CD14-positive monocyte (primary cell): ENCODE results near the gene PRKAR1B. TPM values are rescaled to one million over a fixed set of nuclear protein-coding genes. Genes with fewer than 3 reads are reported as not detected.

ENCODE experiments used
- DNase-seq, 3 donors: peaks; one replicate each; pipeline ENCODE4 v3.0.0-alpha.2; 2011 to 2022
- H2AFZ ChIP-seq: 2 replicates; pipeline ENCODE4 v1.6.0; 2012; ENCODE audit warnings: mild to moderate bottlenecking, low read depth, low read length, inconsistent platforms; ENCODE audit not compliant: insufficient read depth, poor library complexity, severe bottlenecking
- H3K27ac ChIP-seq, 2 donors: 1 replicate in 1 of 2; 2 replicates in 1 of 2; pipeline ENCODE4 v1.5.1; 2012 to 2013; ENCODE audit warnings: low read length in 2 of 2, control low read depth in 1 of 2, inconsistent platforms in 1 of 2, low read depth in 1 of 2, mild to moderate bottlenecking in 1 of 2
- H3K27me3 ChIP-seq, 2 donors: one replicate each; pipeline versions ENCODE4 v1.6.0 to v1.6.1; 2011 to 2013; ENCODE audit warnings: low read length in 2 of 2; ENCODE audit not compliant: control insufficient read depth in 2 of 2, insufficient read depth in 2 of 2
- H3K36me3 ChIP-seq, 2 donors: replicated peaks in 1 of 2; 1 replicate in 1 of 2; 2 replicates in 1 of 2; pipeline versions ENCODE4 v1.5.1 to v1.6.1; 2012 to 2013; ENCODE audit warnings: low read length in 2 of 2, control low read depth in 1 of 2, inconsistent platforms in 1 of 2, mild to moderate bottlenecking in 1 of 2; ENCODE audit not compliant: insufficient read depth in 2 of 2, control insufficient read depth in 1 of 2
- H3K4me1 ChIP-seq, 2 donors: 1 replicate in 1 of 2; 2 replicates in 1 of 2; pipeline versions ENCODE4 v1.5.1 to v1.6.1; 2012 to 2013; ENCODE audit warnings: low read length in 2 of 2, control low read depth in 1 of 2, inconsistent platforms in 1 of 2, mild to moderate bottlenecking in 1 of 2, moderate library complexity in 1 of 2; ENCODE audit not compliant: insufficient read depth in 2 of 2, control insufficient read depth in 1 of 2
- H3K4me2 ChIP-seq: replicated peaks from 2 replicates; pipeline ENCODE3; 2012; ENCODE audit warnings: low read length, moderate library complexity, mild to moderate bottlenecking; ENCODE audit not compliant: poor library complexity, severe bottlenecking; ENCODE audit errors: extremely low read depth
- H3K4me3 ChIP-seq, 3 experiments: fragments of 200-600 bp in 1 of 3; sonication (generic) in 1 of 3; replicated peaks in 1 of 3; 1 replicate in 2 of 3; 2 replicates in 1 of 3; pipeline ENCODE4 v1.5.1; 2011 to 2013; ENCODE audit warnings: low read length in 3 of 3, mild to moderate bottlenecking in 3 of 3, control low read depth in 2 of 3, low read depth in 2 of 3, inconsistent platforms in 1 of 3, moderate library complexity in 1 of 3
- H3K79me2 ChIP-seq: 2 replicates; pipeline ENCODE4 v1.6.0; 2012; ENCODE audit warnings: mild to moderate bottlenecking, control low read depth, inconsistent platforms, low read length, moderate library complexity; ENCODE audit not compliant: insufficient read depth
- H3K9ac ChIP-seq: 2 replicates; pipeline ENCODE4 v1.6.0; 2017; ENCODE audit warnings: low read length, mild to moderate bottlenecking; ENCODE audit not compliant: insufficient read depth, poor library complexity, severe bottlenecking
- H3K9me3 ChIP-seq, 2 donors: replicated peaks in 1 of 2; 1 replicate in 1 of 2; 2 replicates in 1 of 2; pipeline versions ENCODE4 v1.5.1 to v1.6.1; 2012 to 2013; ENCODE audit warnings: low read length in 2 of 2, control low read depth in 1 of 2; ENCODE audit not compliant: control insufficient read depth in 1 of 2, insufficient read depth in 1 of 2
- H4K20me1 ChIP-seq: 2 replicates; pipeline ENCODE4 v1.6.0; 2012; ENCODE audit warnings: mild to moderate bottlenecking, low read length, control low read depth, moderate library complexity; ENCODE audit not compliant: insufficient read depth
- H3K27ac Mint-ChIP-seq, 7 donors: one replicate each; pipeline ENCODE4 v1.8.0; 2020; ENCODE audit warnings: mild to moderate bottlenecking in 7 of 7, mixed read lengths in 7 of 7, moderate library complexity in 6 of 7, inconsistent platforms in 2 of 7
- H3K27me3 Mint-ChIP-seq, 3 donors: one replicate each; pipeline ENCODE4 v1.8.0; 2021 to 2022; ENCODE audit warnings: low read depth in 3 of 3, mild to moderate bottlenecking in 3 of 3, mixed read lengths in 3 of 3, moderate library complexity in 3 of 3, inconsistent platforms in 1 of 3
- H3K36me3 Mint-ChIP-seq, 2 donors: one replicate each; pipeline ENCODE4 v1.8.0; 2020; ENCODE audit warnings: mixed read lengths in 2 of 2, inconsistent platforms in 1 of 2, mild to moderate bottlenecking in 1 of 2
- H3K4me1 Mint-ChIP-seq: one replicate; pipeline ENCODE4 v1.8.0; 2020; ENCODE audit warnings: mild to moderate bottlenecking, mixed read lengths
- H3K4me3 Mint-ChIP-seq, 2 donors: one replicate each; pipeline ENCODE4 v1.8.0; 2020; ENCODE audit warnings: mild to moderate bottlenecking in 2 of 2, mixed read lengths in 2 of 2, moderate library complexity in 1 of 2
- H3K9me3 Mint-ChIP-seq, 7 donors: one replicate each; pipeline ENCODE4 v1.8.0; 2020 to 2022; ENCODE audit warnings: mixed read lengths in 7 of 7, mild to moderate bottlenecking in 6 of 7, moderate library complexity in 6 of 7, inconsistent platforms in 2 of 7
- WGBS: methylation state at CpG from one replicate; pipeline ENCODE4 v1.1.5; 2013; ENCODE audit warnings: missing lambda C conversion rate; ENCODE audit not compliant: insufficient coverage; 5-methylcytosine and 5-hydroxymethylcytosine counted together
- intact Hi-C, 2 donors: fragments of 100-400 bp; cut with micrococcal nuclease; formaldehyde crosslinking; loops; one replicate each; pipeline versions ENCODE4 v1.15.0 to v1.15.1; 2023
- polyA plus RNA-seq, 3 donors: library from polyadenylated mRNA; depleted of rRNA in 1 of 3; unstranded in 2 of 3; stranded (reverse) in 1 of 3; fragments of 300-500 nt in 2 of 3; fragments of >200 nt in 1 of 3; fragmentation: Illumina TruSeq in 2 of 3; gene quantifications; 1 replicate in 2 of 3; 2 replicates in 1 of 3; pipeline ENCODE4 v1.2.3, GENCODE V29; 2012 to 2021
- TF ChIP-seq, protein P1 (sequence below): fragments of 200-600 bp; IDR thresholded peaks from one replicate; pipeline ENCODE4 v1.8.0; 2022; ENCODE audit warnings: antibody characterized with exemption, mild to moderate bottlenecking

Gene PRKAR1B
- polyA plus RNA-seq, 3 donors = 0.94 to 2.1 (median 1.1) TPM

DNA sequence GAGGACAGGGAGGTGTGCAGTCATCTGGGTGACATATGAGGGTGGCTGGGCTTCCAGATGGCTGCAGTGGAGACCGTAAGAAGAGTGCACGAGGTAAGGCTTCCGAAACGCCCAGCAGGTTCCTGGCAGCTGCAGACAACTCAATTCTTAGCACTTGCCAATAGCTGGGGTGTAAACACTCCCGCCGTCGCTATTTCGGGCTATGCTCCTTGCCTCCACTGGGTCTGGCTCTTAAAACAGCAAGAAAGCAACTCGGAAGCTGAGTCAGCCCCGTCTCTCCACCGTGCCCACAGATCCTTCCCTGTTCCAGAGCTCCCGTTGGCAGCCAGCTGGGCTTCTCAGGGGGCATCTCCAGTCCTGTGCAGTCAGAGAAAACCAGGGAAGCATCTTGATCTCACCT, 201.3 kb downstream of the PRKAR1B start:
- no peaks in the 10 kb centered on the region for H3K36me3 ChIP-seq
- H3K4me1 ChIP-seq = peaks cover 6 to 17% of the 10 kb centered on the region in 2 donors
- H3K36me3 Mint-ChIP-seq = no peaks in the 10 kb centered on the region
- no peak overlapping the region for H3K9ac ChIP-seq
- H3K4me3 ChIP-seq = no peak overlapping the region
- H3K27ac Mint-ChIP-seq = no peak overlapping the region
- H3K27me3 Mint-ChIP-seq = peaks cover 44 to 54% (median 52%) of the 10 kb centered on the region in 3 donors
- 90% methylated on average over 12 of the region's 12 CpGs for WGBS
- no peak overlapping the region for H3K27ac ChIP-seq
- H2AFZ ChIP-seq = no peak overlapping the region
- no peak for DNase-seq
- H3K9me3 ChIP-seq = peaks cover 0 to 9% of the 10 kb centered on the region in 2 donors
- H3K4me1 Mint-ChIP-seq = peaks cover 2% of the 10 kb centered on the region
- peaks cover 19 to 50% of the 10 kb centered on the region in 2 donors for H3K27me3 ChIP-seq
- no peak overlapping the region for H3K4me3 Mint-ChIP-seq
- H4K20me1 ChIP-seq = no peaks in the 10 kb centered on the region
- intact Hi-C loops = no loop called here
- no peaks in the 10 kb centered on the region for H3K79me2 ChIP-seq
- TF ChIP-seq, protein P1, sequence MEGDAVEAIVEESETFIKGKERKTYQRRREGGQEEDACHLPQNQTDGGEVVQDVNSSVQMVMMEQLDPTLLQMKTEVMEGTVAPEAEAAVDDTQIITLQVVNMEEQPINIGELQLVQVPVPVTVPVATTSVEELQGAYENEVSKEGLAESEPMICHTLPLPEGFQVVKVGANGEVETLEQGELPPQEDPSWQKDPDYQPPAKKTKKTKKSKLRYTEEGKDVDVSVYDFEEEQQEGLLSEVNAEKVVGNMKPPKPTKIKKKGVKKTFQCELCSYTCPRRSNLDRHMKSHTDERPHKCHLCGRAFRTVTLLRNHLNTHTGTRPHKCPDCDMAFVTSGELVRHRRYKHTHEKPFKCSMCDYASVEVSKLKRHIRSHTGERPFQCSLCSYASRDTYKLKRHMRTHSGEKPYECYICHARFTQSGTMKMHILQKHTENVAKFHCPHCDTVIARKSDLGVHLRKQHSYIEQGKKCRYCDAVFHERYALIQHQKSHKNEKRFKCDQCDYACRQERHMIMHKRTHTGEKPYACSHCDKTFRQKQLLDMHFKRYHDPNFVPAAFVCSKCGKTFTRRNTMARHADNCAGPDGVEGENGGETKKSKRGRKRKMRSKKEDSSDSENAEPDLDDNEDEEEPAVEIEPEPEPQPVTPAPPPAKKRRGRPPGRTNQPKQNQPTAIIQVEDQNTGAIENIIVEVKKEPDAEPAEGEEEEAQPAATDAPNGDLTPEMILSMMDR = no peak
- H3K4me2 ChIP-seq = no peak overlapping the region
- H3K9me3 Mint-ChIP-seq = peaks cover 0 to 13% (median 2%) of the 10 kb centered on the region in 7 donors

DNA sequence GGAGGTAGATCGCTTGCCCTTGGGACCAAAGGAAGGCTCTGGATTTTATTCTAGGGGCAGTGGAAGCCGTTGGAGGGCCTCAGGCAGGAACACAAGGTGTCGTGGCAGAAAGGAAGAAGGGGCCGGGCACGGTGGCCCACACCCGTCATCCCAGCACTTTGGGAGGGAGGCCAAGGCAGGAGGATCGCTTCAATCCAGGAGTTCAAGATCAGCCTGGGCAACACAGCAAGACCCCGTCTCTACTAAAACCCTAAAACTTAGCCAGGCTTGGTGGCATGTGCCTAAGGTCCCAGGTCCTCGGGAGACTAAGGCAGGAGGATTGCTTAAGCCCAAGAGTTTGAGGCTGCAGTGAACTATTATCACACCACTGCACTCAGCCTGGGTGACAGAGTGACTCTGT, 202.3 kb downstream of the PRKAR1B start:
- 87% methylated on average over 2 of the region's 9 CpGs for WGBS
- Histone ChIP-seq H3K4me3 (no peak overlapping the region), H2AFZ (no peak overlapping the region), H3K36me3 (no peaks in the 10 kb centered on the region), H3K79me2 (no peaks in the 10 kb centered on the region), H3K27me3 (peaks cover 19 to 57% of the 10 kb centered on the region in 2 donors), H3K4me1 (peaks cover 6 to 17% of the 10 kb centered on the region in 2 donors), H3K9me3 (peaks cover 0 to 9% of the 10 kb centered on the region in 2 donors), H3K4me2 (no peak overlapping the region), H3K27ac (no peak overlapping the region), H3K9ac (no peak overlapping the region), H4K20me1 (no peaks in the 10 kb centered on the region)
- TF ChIP-seq, protein P1 = no peak
- no peaks in the 10 kb centered on the region for H3K36me3 Mint-ChIP-seq
- peaks cover 0 to 13% (median 2%) of the 10 kb centered on the region in 7 donors for H3K9me3 Mint-ChIP-seq
- H3K27ac Mint-ChIP-seq = no peak overlapping the region
- peaks cover 2% of the 10 kb centered on the region for H3K4me1 Mint-ChIP-seq
- H3K27me3 Mint-ChIP-seq = peaks cover 45 to 56% (median 50%) of the 10 kb centered on the region in 3 donors
- peak overlapping the region in 1 of 2 donors; percentile 81 for H3K4me3 Mint-ChIP-seq
- no peak for DNase-seq
- intact Hi-C loops = no loop called here
